RPMI8226 (cell line): ENCODE data around the gene GIMAP1.
"Not testable (repeated sequence)": the region's sequence is repeated elsewhere in the genome, so short reads cannot be mapped to it uniquely, and the experiment has no call there.

Source experiments
- DNase-seq: peaks from one replicate; pipeline ENCODE4 v3.0.0-alpha.2; 2015

Gene GIMAP1

GRCh38 chr7:150716368-150716767 is at the start of gene GIMAP1:
GIMAP1 (plus strand) TSS chr7:150716613; CDS start chr7:150719048, 2,435 bp downstream.
- DNase-seq, result no peak

GRCh38 chr7:150668472-150668911 is 47.9 kb upstream of the GIMAP1 start:
- no peak for DNase-seq

GRCh38 chr7:150668977-150669376 is 47.4 kb upstream of the GIMAP1 start:
- DNase-seq, result no peak

- not testable (repeated sequence) for DNase-seq
These were observed 44.4 kb upstream of the GIMAP1 start for GRCh38 chr7:150671798-150672585.

GRCh38 chr7:150675714-150676113 is 40.7 kb upstream of the GIMAP1 start:
- no peak for DNase-seq

GRCh38 chr7:150676276-150676675 is 40.1 kb upstream of the GIMAP1 start:
- peak; percentile 23 for DNase-seq

- not testable (repeated sequence) for DNase-seq
These were observed 39.6 kb upstream of the GIMAP1 start for GRCh38 chr7:150676854-150677253.

GRCh38 chr7:150678601-150679000 is 37.8 kb upstream of the GIMAP1 start:
- DNase-seq, result not testable (repeated sequence)

GRCh38 chr7:150680364-150680763 is 36.0 kb upstream of the GIMAP1 start:
- DNase-seq, result not testable (repeated sequence)

- DNase-seq, result peak; percentile 81
These were observed 31.0 kb upstream of the GIMAP1 start, which contains the start of gene GIMAP2 for GRCh38 chr7:150685219-150686029. GIMAP2 (plus strand) TSS chr7:150685706; CDS start chr7:150687060, 1,354 bp downstream.

GRCh38 chr7:150686030-150686631 is 30.3 kb upstream of the GIMAP1 start:
- DNase-seq, result no peak

GRCh38 chr7:150688630-150689029 is 27.8 kb upstream of the GIMAP1 start:
- no peak for DNase-seq

GRCh38 chr7:150695654-150696053 is 20.8 kb upstream of the GIMAP1 start:
- no peak for DNase-seq

- DNase-seq, result no peak
These were observed 13.2 kb upstream of the GIMAP1 start for GRCh38 chr7:150703209-150703608.

GRCh38 chr7:150715293-150715692 is 1.1 kb upstream of the GIMAP1 start:
- no peak for DNase-seq

- no peak for DNase-seq
These were observed 675 bp upstream of the GIMAP1 start for GRCh38 chr7:150715738-150716137.

GRCh38 chr7:150716939-150717338 is 526 bp downstream of the GIMAP1 start:
- no peak for DNase-seq

- DNase-seq, result no peak
These were observed 1.5 kb downstream of the GIMAP1 start for GRCh38 chr7:150717814-150718420.

GRCh38 chr7:150719436-150719835 is 3.0 kb downstream of the GIMAP1 start:
- no peak for DNase-seq

- DNase-seq, result no peak
These were observed 3.8 kb downstream of the GIMAP1 start for GRCh38 chr7:150719960-150720891.

GRCh38 chr7:150721970-150722373 is 5.6 kb downstream of the GIMAP1 start:
- DNase-seq, result no peak
